HG02938 (cell line): ENCODE results near the gene GOLGA1.
"Not testable (repeated sequence)": the region's sequence is repeated elsewhere in the genome, so short reads cannot be mapped to it uniquely, and the experiment has no call there.

Experiments used
- ATAC-seq: cut with Tn5 transposase; IDR thresholded peaks from one replicate; pipeline ENCODE4 v1.9.1; 2021; ENCODE audit warnings: mild to moderate bottlenecking, moderate library complexity; ENCODE audit not compliant: unreplicated experiment

GOLGA1 gene, protein sequence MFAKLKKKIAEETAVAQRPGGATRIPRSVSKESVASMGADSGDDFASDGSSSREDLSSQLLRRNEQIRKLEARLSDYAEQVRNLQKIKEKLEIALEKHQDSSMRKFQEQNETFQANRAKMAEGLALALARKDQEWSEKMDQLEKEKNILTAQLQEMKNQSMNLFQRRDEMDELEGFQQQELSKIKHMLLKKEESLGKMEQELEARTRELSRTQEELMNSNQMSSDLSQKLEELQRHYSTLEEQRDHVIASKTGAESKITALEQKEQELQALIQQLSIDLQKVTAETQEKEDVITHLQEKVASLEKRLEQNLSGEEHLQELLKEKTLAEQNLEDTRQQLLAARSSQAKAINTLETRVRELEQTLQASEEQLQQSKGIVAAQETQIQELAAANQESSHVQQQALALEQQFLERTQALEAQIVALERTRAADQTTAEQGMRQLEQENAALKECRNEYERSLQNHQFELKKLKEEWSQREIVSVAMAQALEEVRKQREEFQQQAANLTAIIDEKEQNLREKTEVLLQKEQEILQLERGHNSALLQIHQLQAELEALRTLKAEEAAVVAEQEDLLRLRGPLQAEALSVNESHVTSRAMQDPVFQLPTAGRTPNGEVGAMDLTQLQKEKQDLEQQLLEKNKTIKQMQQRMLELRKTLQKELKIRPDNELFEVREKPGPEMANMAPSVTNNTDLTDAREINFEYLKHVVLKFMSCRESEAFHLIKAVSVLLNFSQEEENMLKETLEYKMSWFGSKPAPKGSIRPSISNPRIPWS

DNA sequence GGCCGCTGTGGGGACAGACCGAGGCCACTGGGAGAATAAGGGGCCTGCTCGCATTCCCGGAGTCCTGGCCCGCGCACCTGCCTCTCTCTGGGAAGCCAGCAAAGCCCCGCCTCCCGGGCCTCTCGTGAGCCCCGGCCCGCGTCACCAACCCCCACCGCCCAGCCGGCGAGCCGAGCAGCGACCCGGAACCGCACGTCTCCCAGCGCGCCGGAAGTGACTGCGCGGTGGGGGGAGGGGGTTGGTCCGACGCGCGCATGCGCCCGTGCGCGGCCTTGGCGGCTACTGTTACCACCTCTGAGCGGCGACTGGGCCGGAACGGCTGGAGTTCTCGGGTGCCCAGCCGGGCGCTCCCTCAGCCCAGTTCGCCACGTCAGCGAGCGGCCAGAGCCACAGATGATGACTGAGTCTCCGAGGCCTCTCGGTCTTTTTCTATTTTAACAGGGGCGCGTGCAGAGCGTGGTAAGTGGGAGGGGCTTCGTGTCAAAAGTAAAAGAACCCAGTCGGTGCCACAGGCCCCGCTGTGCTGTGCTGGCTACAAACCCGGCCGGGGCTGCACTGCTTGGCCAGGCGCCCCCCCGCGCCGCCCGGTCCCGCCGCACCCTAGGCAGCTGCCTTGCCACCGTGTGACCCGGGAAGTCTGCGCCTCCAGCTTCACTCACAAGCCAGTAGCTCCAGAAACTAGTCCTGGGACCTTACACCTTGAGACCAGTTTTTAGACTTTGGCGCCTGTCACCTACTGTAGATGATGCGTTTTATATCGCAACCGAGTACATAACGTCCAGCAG, at the start of gene GOLGA1:
TSS of gene GOLGA1 (minus strand) at position 190 of the 785 bp plus-strand sequence. CDS start 2,372 bp downstream, outside the sequence.
- peak; percentile 77 for ATAC-seq

DNA sequence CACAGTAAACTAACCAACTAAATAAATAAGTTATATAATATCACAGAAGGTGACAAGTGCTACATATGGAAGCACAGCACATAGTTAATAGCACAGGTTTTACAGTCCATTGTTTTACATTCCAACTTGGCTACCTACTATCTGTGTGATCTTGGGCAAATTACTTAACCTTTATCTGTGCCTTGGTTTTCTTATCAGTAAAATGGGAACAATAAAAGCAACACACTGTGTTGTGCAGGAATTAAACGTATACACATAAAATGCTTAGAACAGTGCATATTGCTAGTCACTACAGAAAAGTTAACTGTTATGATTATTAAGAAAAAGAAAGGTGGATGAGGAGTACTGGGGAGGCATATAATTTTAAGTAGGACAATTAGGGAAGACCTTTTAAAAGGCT, 42.8 kb upstream of the GOLGA1 start:
- no peak for ATAC-seq

DNA sequence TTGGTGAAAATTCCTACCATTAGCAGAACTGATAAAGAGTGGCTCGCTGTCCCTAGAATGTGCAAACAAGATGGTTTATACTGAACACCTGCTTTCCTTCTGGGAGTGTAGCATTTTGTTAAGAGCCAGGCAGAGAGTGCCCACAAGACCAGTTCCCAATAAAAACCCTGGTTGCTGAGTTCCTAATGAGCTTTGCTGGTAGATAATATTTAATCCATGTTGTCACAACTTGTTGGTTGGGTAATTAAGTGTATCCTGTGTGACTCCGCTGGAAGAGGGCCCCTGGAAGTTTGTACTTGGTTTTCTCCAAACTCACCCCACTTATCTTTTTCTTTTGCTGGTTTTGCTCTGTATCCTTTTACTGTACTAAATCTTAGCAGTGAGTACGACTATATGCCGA, 39.5 kb upstream of the GOLGA1 start:
- no peak for ATAC-seq

DNA sequence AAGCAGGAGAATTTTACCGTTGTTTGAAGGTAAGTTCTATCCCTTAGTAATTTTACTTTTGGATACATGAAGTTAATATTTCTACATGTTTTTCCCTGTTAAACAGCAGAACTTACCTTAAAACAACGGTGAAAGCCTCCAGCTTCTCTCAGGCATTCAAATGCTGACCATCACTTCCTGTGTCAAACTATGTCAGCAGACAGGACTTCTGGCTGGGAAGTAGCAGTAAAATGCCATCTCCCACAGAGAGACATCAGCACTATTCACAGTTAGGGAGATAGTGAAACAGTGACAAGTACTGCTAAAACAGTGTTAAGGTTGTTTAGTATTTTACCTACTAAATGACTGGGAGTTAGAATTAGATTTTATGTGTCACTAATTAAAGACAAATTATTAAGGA, 34.2 kb upstream of the GOLGA1 start:
- no peak for ATAC-seq

DNA sequence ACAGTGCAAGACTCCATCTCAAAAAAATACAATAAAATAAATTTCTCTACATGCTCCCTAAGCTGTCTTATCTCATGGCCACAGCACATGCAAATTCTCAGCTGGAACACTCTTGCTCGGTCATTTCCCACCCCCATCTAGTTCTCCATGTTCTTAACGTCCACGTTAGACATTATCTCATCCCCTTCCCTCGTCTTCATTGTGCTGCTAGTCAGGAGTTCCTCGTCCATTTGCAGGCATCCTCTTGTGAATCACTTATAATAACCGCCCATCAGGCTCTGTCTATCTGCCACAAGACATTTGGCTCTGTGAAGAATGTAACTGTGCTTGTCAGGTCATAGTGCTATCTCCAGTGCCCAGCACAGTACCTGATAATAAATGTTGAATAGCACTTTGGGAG, 32.9 kb upstream of the GOLGA1 start:
- no peak for ATAC-seq

DNA sequence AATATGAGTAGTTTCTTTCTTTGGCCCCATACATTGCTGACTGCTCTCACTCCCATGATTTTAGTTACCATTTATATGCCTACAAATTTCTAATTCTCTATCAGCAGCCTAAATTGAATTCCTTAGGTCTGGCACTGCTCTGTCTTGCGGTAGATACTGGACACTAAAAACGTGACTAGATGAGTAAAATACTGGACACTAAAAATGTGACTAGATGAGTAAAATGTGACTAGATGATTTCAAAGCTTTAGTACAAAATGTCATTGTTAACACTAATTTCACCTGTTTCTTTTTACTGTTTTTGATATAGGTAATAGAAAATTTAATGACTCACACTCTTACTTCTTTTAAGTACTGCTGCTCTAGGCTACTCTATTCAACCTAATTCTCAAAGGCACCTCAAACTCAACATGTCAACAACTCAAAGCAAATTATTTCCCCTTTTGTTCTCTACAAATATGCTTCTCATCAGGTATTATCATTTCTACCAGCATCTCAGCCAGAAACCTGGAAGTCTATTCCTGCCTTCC, 31.4 kb upstream of the GOLGA1 start:
- ATAC-seq = no peak

DNA sequence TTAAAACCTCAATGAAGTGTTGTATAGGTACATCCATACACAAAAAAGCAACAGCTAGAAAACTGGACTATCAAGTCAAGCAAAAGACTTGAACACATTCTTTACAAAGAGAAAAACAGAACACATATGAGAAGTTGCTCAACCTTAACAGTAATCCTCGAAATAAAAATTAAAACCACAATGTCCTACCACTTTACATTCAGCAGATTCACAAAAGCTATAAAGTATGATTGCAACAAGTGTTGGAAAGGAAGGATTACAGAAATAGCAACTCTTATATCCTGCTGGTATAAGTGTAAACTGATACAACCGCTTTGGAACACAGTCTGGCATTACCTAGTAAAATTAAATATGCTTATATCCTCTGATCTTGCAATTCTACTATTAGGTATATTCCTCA, 28.5 kb upstream of the GOLGA1 start:
- ATAC-seq = no peak

DNA sequence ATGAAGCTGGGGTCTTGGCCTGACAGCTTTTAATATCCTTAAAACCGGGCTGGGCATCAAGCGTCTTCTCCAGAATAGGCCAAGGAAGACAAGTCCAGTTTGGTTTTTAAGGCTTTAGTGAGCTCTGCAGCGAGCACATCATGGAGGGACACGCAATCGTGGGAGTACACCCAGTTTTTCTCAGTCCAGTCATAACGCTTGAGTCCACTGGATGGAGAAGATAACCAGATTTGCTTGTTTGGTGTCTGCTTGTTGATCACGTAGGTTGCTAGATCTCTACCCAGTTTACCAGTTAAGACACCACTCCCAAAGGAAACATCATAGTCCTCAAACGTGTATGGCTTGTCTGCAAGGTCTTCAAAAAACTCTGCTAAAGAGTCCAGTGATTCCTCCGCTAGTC, 27.4 kb upstream of the GOLGA1 start:
- ATAC-seq = no peak

DNA sequence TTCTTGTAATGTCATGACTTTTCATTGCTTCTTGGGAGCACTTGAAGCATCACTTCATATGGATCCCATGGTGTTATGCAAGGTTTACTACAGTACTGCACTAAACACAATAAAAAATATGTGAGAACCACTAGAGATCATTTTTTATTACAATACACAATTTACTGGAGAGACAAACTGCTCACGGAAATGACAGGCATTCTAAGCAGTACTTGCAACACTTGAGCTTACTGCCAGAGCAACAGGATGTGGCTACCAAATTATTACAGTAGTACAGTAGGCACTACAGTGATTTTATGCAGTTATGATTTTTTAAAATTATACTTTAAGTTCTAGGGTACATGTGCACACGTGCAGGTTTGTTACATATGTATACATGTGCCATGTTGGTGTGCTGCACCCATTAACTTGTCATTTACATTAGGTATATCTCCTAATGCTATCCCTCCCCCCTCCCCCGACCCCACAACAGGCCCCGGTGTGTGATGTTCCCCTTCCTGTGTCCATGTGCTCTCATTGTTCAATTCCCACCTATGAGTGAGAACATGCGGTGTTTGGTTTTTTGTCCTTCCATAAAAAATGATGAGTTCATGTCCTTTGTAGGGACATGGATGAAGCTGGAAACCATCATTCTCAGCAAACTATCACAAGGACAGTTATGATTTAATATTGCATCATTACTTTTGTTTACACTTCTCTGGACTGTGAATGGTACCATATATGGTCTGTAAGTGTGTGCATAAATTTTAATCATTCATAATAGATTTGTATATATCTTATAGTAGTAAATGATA, 25.1 kb upstream of the GOLGA1 start:
- not testable (repeated sequence) for ATAC-seq

DNA sequence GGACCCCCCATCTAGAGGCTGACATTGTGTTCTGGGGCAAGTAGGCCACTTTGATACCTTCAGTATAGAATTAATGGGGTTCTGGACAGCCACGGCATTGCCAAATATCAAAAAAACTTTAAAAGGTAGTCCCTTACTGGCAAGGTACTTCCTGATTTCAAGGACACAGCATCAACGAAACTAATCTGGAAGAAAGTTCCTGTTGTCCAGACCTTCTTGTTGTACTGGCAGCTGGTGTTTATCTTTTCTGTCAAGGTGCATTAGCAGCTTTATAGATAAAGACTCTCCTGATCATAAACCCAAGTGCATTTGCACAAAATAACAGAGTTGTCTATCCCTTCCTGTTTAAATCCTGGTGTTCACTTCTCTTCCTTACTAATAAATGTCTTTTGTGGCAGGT, 23.7 kb upstream of the GOLGA1 start:
- no peak for ATAC-seq

DNA sequence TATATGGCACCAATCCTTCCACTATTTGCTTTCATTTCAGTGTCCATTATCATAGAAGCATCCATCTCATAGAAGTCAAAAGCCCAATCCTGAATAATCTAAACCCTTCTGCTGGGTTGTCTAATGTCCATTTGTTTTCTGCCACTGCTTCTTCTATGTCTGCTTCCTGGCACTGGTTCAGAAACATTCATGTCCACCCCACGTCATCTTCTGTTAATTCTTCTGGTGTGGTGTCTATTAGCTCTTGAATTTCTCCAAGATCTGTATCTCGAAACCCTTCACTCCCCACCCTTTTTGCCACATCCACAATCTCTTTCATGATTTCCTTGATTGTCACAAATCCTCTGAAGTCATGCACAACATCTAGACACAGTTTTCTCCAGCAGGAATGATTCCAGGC, 23.2 kb upstream of the GOLGA1 start:
- no peak for ATAC-seq

DNA sequence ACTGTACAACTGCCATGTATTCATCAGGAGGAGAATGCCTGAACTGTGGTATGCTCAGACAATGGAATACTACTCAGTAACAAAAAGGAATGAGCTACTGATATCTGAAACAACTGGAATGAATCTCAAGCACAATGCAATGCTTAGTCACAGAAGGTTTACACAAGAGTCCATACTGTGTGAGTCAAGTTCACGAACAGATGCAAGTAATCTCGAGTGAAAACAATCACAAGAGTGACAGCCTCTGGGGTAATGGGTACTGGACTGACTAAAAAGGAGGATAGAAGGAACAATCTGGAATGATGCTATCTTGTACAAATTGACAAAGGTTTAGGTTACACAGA, 19.5 kb upstream of the GOLGA1 start:
- ATAC-seq = no peak

DNA sequence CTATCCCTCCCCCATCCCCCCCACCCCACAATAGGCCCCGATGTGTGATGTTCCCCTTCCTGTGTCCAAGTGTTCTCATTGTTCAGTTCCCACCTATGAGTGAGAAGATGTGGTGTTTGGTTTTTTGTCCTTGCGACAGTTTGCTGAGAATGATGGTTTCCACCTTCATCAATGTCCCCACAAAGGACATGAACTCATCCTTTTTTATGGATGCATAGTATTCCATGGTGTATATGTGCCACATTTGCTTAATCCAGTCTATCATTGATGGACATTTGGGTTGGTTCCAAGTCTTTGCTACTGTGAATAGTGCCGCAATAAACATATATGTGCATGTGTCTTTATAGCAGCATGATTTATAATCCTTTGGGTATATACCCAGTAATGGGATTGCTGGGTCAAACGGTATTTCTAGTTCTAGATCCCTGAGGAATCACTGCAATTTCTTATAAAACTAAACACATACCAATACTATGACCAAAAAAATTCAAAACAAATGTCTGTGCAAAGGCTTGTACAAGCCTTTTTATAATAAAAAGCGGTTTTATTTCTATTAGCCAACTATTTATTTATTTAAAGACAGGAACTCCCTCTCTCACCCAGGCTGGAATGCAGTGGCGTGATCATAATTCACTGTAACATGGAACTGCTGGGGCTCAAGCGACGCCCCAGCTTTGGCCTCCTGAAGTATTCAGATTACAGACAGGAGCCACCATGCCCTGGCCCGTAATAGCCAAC, 19.0 kb upstream of the GOLGA1 start:
- ATAC-seq = not testable (repeated sequence)

DNA sequence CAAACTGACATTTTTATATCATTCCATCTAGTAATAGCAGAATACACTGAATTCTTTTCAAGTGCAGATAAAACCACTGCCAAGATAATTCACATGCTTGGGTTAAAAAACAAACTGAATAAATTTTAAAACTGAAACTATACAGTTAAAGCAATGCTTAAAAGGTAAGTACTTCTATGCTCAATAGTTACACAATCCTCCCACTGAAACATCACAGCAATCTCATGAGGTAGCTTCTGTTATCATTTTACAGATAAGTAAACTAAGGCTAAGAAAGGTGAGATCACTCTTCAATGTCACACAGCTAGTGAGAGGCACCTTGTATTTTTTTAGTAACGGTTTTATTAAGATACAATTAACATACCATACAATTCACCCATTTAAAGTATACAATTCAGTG, 13.4 kb upstream of the GOLGA1 start:
- no peak for ATAC-seq

DNA sequence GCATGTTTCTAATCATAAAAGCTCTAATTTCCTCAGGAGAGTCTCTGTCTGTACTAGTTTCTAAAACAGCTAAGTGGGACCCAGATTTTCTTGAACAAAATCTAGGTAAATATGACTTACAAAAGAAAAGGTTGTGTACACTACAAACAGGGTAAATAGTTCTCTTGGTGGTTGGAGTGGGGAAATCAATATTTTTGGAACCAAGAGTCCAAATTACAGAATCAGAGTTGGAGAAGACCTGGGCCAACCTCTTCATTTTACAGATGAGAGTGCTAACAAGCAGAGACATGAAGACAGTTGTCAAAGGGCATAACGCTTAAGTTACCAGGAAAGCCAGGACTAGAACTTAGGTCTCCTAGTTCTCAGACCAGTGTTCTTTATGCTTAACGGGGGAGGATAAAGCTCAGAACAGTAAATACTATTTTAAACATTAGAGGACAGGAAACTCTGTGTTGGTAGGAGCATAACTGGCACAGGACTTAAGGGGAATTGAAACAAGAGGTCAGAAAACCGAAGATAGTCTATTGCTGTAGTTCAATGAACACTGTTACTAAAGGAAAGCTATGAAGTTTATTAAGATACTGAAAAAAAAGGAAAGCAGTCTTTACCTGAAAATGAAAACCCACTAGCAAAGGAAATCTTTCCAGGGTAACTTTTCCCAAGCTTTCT, 9.3 kb upstream of the GOLGA1 start:
- no peak for ATAC-seq

DNA sequence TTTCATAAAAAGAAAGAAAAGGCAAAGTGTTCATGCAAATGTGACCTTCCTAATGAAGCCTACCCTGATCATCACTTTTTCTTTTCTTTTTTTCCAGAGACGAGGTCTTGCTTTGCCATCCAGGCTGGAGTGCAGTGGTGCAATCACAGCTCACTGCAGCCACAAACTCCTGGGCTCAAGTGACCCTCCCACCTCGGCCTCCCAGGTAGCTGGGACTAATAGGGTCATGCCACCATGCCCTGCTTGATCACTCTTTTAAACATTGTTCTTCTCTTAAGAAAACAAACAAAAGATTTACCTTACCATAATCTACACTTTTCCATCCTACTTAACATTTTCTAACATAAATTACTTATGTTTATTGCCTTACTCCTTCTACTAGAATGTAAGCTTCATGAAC, 8.5 kb upstream of the GOLGA1 start:
- no peak for ATAC-seq

DNA sequence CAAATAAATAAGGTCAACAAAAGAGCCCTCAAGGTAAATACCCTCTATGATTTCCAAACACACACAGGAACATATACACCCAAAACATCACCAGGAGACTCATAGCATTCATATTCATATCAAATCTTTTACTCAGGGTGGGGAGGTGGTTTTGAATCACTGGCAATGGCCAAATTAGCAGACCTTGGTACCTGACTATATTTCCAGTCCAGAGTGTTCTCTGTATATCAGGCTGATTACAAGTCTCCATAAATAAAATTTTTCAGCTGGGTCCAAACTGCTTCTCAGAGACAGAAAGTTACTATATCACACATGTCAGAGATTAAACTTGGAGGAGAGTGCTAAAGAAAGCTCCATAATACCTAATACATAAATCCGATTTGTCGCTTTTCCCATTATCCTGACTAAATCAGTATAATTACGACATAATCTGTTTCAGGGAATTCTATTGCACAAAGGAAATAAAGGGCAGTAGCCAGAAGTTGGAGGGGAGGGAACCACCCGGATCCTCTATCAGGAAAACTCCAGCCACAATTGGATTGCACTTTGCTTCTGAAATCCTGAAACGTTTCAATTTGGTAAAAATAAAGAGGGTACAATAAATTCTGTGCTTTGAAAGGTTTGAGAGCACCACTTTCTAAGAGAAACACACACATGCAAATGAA, 7.0 kb upstream of the GOLGA1 start:
- no peak for ATAC-seq

DNA sequence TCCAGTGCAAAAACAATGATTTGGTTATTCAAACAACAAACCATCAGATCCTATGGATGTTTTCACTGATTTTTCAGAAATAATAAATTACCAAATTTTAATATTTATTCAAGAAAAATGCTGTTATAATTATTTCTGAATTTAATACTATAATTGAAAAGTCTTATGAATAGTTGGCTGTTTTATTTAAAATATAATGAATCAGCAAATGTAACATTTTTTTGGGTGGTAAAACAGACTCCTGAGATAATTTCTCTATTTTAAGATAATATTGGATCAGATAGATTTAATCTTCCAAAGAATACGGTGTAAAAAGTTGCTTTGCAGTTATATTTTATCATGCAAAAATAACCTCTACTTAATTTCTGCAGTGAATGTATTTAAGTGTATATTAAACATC, 5.3 kb upstream of the GOLGA1 start:
- ATAC-seq = no peak
